GM18526 (cell line): Measurements from ENCODE around the gene NTRK2.

Experiments
- POLR2A ChIP-seq: IDR thresholded peaks from 3 replicates; pipeline ENCODE4 v1.6.1; 2011; ENCODE audit not compliant: insufficient read length; ENCODE audit errors: extremely low read depth

NTRK2 gene

DNA sequence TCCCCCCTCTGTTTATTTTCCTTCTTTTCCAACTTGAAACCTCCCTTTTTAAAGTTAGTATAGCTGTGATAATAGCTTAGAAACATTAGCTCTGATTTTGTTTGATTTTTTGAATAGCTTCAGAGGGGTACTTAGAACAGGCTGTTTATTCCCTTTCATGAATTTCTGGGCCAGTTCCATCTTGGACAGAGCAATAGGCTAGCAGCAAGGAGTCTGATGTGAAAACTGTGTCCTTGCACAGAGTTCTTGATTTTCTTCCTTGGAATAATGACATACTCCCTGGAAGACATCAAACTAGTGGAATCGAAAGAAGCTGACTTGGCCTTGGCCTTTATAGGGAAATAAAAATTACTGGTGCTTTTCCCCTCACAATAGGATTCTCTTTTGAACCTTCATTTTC, 32.9 kb downstream of the NTRK2 start:
- no peak for TF ChIP-seq POLR2A

DNA sequence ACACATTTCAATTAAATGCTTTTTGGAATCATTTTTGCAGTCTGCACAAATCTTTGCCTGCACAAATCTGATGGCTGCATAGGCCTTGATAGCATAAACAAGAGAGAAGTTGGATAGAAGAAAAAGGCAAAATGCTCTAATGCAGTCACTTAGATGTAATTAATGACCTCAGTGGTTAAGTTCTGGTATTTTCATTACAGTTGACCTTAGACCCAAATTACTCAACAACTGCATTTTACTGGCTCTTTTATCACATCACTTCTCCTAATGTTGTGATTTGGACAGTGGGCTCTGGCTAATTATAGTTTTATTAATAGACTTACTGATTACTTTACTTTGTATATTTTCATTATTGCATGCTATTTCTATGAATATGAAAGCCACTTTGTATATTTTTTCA, 34.3 kb downstream of the NTRK2 start:
- TF ChIP-seq POLR2A: no peak

DNA sequence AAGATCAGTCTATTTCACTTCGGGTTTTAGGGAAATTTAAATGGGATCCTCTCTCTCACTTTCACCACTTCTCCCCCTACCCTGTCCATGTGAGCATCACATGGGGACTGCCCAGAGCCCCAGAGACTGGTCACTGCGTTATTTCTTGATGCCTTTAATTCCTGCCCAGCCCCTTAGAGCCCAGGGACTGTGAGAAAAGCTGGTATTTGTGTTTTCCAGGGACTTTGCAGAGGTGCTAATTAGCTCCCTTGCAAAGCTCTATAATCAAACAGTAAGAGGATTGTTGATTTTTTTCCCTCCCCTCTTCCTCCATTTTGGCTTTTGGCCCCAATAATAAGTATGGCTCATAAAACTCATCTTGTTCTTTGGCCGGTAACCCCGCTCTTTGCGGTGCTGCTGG, 35.6 kb downstream of the NTRK2 start:
- no peak for TF ChIP-seq POLR2A

DNA sequence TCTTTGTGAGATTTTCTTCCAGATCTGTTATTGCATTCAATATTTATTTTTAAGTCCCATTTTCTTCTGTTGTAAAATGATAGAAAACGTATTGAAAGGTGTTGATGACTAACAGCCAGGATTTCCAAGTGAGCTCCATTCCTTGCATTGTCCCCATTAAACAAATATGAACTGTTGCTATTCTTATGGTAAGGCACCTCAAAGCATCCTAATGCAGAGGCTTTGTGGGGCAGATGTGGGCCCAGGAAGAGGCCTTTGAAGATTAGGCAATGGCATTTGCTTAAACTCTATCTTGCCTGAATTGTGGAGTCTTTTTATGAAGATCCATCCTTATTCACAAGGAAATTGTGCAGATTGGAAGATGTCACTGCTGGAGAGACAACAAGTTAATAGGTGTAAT, 38.9 kb downstream of the NTRK2 start:
- TF ChIP-seq POLR2A: no peak

DNA sequence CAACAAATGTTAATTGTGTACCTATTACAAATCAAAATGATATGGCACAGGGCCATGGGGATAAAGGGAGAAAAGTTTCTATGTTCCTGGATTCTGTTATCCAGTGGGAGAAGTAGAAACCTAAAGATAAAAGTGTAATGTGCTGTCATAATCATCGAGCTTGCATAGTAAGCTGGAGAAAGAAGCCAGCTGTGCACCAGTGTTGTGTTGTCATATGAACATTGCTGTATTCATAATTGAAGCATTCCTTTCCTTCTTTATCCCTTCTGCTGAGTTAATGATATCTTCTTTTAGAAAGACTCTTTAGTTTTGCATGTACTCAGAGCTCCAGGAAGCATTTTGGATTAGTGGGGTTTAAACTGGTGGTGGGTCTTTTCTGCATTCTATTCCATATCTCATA, 39.5 kb downstream of the NTRK2 start:
- no peak for TF ChIP-seq POLR2A

DNA sequence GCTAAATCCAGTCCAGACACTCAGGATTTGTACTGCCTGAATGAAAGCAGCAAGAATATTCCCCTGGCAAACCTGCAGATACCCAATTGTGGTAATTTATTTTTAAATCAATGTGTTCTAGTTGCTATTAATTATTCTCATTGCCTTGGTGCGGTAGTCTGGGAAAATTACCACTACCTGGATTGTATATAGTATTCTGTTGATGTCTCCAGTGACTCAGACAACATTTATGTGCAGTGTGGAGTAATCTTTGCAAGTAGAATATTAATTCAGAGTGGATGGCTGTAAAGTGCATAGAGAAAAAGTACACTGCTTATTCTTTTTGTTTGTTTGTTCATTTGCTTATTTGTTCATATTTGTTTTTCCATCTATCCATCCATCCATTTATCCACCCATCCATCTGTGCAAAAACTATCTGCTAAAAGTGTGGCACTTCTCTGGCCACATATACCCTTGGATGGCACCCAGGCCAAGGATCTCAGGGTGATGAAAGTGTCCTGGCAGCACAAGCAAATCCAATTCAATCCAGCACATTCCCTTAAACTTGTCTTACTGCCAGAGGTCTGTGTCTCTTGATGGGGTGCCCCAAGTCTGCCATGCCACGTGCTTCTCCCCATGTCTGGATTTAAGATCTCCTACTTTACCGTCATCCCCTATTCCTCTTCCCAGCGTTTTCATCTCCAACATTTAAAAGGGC, 41.3 kb downstream of the NTRK2 start:
- no peak for TF ChIP-seq POLR2A

DNA sequence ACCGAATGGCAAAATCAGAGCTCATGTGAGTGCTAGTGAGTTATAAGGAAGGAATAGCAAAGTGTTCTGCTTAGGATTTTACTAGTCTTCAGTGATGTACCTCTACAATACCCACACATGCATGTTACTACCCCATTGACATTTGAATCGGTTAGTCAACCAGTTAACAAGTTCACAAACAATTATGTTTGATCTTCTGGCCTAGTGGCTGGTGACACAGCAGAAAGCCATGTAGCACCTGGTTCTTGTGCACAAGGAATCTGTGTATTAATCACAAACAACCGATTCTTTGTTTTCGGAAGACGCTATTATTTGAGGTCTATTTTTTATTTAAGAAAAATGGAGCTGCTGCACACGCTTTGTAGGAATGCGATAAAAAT, 41.9 kb downstream of the NTRK2 start:
- no peak for TF ChIP-seq POLR2A

DNA sequence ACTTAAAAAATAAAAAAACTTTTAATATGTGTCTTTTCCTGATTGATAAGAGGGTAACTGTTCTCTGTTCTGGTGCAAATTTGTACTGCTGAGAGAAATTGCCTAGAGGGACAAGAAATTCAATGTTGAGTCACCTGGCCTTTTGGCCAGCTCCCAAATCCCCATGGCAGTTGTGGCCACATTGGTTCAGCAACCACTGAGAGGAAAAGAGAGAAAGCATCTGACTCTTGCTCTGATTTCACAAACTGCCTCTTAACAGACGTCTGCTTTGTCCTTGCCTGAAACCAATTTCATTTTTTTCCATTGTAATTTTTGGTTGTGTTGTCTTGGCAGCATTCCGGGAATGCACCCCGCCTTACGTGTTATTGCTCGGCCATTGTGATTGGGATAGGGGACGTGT, 42.4 kb downstream of the NTRK2 start:
- TF ChIP-seq POLR2A: no peak

DNA sequence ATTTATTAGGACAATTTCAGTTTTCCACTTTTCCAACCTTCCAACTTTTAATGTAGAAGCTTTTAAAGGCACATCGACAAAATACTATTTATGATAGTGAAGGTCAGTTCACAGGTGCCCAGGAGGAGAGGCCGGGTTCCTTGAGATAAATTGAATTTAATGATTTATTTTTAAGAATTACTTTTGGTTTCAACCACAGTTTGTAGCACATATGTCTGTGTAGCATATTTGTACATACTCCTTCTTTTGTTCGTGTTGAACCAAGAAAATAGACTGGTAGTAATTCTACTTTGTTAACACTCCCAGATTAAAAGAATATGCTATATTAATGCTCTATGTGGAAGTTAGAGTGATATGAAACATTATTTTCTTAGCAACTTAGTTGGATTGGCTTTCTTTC, 46.7 kb downstream of the NTRK2 start:
- no peak for TF ChIP-seq POLR2A

DNA sequence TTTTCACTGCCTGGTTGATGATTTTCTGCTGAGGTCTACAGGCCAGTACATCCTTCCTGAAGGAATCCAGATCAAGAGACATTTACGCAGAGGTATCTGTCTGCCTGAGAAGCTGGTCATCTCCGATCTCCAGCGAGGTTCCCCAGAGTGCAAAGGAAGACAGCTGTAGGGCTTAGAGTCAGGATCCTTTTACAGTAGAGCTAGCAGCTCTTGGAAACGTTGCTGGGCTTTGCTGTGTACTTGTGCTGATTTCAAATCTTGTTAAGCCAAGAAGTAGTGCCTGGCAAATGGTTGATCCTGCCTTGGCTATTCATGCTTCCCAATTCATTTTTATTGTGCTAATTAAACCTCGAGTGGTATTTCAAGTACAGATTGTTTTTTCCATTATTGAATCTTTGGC, 48.9 kb downstream of the NTRK2 start:
- TF ChIP-seq POLR2A: no peak

DNA sequence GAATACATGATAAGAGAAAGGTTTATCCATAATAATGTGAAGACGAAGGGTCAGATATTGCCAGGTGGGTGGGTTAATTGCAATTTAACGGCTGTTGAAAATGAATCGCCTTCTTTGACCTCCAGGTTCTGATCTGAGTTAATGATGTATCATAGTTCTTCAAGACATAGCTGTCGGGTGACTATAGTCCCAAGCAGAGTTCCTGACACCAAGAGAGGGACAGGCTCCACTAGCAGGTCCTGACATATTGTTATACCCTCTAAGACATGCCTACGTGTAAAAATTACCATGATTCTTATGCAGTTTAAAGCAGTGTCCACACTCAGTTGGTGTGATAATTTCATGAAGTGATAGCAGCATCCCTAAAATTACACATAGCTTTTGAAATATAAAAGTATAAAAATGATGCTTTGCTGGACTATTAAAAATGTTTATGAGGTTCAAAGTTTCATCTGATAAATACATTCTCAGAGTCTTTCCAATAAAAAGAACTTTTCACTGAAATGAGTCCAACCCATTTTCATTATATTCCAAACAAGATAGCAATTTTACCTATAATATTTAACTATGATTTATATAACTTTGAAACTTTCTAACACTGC, 53.0 kb downstream of the NTRK2 start:
- TF ChIP-seq POLR2A: no peak

DNA sequence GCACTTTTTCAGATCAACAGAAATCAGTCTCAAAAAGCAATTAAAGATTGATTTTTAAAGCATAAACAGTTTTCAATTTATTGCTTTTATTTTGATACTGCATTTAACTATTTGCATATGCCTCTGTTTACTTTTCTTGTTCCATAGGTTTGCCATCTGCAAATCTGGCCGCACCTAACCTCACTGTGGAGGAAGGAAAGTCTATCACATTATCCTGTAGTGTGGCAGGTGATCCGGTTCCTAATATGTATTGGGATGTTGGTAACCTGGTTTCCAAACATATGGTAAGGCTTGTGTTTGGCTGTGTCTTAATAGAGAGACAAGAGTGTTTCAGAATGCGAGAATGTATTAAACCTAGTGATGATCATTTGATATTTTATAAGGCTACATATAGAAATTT, 53.9 kb downstream of the NTRK2 start:
- TF ChIP-seq POLR2A: no peak

DNA sequence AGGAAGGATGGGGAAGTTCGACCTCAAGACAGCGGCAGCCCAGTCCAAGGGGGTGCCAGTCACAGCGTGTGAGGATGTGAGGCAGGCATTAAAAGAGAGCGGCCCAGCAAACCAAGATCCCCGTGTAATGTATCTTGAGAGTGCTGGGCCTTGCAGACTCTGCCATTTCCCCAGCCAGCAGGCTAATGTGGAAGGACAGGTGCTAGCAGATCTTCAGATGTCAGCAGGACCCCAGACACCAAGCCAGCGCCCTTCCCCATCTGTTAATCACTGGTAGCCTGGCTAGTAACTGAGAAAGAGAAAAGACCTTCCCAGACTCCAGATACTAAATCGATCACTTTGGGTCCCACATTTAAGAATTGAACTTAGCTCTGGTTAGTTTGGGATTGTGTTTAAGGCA, 62.2 kb downstream of the NTRK2 start:
- TF ChIP-seq POLR2A: no peak

DNA sequence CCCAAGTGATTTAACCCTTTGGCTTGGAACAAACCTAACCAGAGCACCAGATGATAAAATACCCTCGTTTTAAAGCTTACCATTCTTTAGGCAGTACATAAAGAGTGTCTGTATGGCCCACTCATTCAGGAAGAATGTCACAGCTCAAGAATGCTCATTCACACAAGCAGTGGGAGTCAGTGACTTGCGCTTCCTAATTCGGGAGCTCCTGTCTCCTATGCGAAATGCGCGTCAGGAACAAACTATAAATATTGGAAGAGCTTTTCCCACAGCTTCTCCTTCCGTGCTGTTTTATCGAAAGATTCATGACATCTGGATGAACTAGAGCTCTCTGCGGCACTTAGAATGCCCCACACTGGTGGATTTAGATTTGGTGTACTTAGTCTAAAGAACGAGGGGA, 66.6 kb downstream of the NTRK2 start:
- no peak for TF ChIP-seq POLR2A

DNA sequence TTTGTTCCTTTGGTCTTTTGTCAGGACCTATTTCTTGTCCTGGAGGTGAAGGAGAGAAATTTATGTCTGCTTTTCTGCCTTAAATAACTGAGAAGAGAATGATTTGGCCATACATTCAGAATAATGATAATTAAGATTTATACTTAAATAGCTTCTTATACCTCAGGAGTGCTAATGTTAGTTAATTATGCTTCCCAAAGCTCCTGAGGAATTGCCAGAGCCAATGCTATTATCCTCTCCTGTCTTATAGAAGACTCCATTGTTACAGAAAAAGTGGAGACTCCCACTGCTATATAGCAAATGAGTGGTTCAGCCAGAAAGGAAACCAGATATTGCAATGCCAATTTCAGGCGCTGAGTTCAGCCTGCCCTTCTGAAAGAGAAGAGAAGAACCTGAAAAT, 67.0 kb downstream of the NTRK2 start:
- no peak for TF ChIP-seq POLR2A

DNA sequence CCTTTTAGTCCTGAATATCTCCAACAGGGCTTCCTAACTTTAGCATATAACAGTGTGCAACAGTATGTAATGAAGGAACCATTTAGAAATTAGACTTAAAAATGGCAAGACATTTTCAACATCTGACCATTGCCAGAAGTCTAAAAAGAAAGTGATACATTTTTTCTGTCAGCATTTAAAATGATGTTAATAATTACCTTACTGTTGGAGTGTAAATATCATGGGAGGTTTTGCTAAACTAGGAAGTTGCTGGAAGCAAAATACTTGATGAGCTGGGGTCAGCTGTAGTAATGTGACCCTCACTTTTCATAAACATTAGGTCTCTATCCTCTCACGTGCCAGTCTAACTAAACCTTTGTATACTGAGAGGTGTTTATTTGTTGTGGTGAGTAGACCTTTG, 68.8 kb downstream of the NTRK2 start:
- TF ChIP-seq POLR2A: no peak

DNA sequence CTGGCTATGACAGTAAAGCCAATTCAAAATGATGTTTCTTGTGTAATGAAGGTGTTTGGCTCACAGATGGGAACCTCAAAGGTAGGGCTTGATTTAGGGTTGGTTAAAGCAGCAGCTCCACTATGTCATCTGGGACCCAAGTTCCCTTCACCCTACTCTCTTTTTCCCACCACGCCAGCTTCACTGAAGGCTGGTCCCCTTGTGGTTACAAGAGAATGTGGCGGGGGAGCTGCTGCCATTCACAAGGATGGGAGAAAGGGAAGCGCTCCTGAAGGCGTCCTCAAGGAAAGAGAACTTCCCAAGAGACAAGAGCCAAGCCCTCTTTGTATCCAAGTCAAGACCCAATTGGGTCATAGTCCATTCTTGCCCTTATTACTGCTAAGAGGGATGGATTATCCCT, 72.7 kb downstream of the NTRK2 start:
- TF ChIP-seq POLR2A: no peak
